ENCODE measurements around the gene GPR26.

GPR26 gene

GRCh38 chr10:123741146-123741545 is 75.0 kb downstream of the GPR26 start:
- TF ChIP-seq ZFX (IDR thresholded peaks at IDR 0.05; ENCODE audit: borderline replicate concordance) (no peak), CTCF (IDR thresholded peaks at IDR 0.05) (no peak)
- H3K27ac ChIP-seq = no peak overlapping the region

GRCh38 chr10:123741711-123742110 is 75.6 kb downstream of the GPR26 start:
- TF ChIP-seq CTCF (IDR thresholded peaks at IDR 0.05) = no peak
- TF ChIP-seq ZFX (IDR thresholded peaks at IDR 0.05; ENCODE audit: borderline replicate concordance) = no peak
- H3K27ac ChIP-seq = no peak overlapping the region

- H3K27ac ChIP-seq = no peak overlapping the region
- TF ChIP-seq CTCF (IDR thresholded peaks at IDR 0.05) = no peak
- no peak for TF ChIP-seq ZFX (IDR thresholded peaks at IDR 0.05; ENCODE audit: borderline replicate concordance)
Observed at GRCh38 chr10:123742751-123743440, 76.7 kb downstream of the GPR26 start.

- no peak overlapping the region for H3K27ac ChIP-seq
- no peak for TF ChIP-seq CTCF (IDR thresholded peaks at IDR 0.05)
- no peak for TF ChIP-seq ZFX (IDR thresholded peaks at IDR 0.05; ENCODE audit: borderline replicate concordance)
Observed at GRCh38 chr10:123743441-123744223, 77.5 kb downstream of the GPR26 start.

GRCh38 chr10:123744224-123744536 is 78.0 kb downstream of the GPR26 start:
- H3K27ac ChIP-seq = no peak overlapping the region
- TF ChIP-seq ZFX (IDR thresholded peaks at IDR 0.05; ENCODE audit: borderline replicate concordance) (no peak), CTCF (IDR thresholded peaks at IDR 0.05) (no peak)
